Measurements from ENCODE around the gene RDH13. TPM values are rescaled to one million over a fixed set of nuclear protein-coding genes. Genes with fewer than 3 reads are reported as not detected.

RDH13 gene
- polyA plus RNA-seq, 2 of the 4 experiments (the other 2 are of a cell fraction) = 10.6 to 12.8 TPM

- no peak for DNase-seq (ENCODE audit: low read depth in 1 of 2, low spot score in 1 of 2)
- CTCF ChIA-PET = interaction anchor here (1.0 to 10.2 kb wide), 4 partner anchors 9 to 22 kb away, joined by 4 to 110 read pairs (median 6); partner anchors contain the start of gene PPP1R12C
- Histone ChIP-seq H3K9me3 (peaks cover 10% of the 10 kb centered on the region), H3K4me1 (no peaks in the 10 kb centered on the region), H3K27ac (no peak overlapping the region), H3K4me2 (no peak overlapping the region), H3K4me3 (no peak overlapping the region)
- no peak for FAIRE-seq
- peak in 1 of 2 experiments; percentile 21; a peak in 2 of 6 replicates for ATAC-seq
- no peak for TF ChIP-seq EHMT2 (IDR thresholded peaks at IDR 0.05; ENCODE audit: low read depth)
- no peak for TF ChIP-seq NFE2L2 (conservative IDR thresholded peaks at IDR 0.05; ENCODE audit: low read length)
- no peak for TF ChIP-seq FOXS1 (CRISPR knock-in tag; IDR thresholded peaks at IDR 0.05)
- no peak for TF ChIP-seq ELK1 (IDR thresholded peaks at IDR 0.05; ENCODE audit: low read depth, low read length)
- TF ChIP-seq ATOH8 (CRISPR knock-in tag; IDR thresholded peaks at IDR 0.05; ENCODE audit: low read depth) = no peak
- TF ChIP-seq ESRRA (IDR thresholded peaks at IDR 0.05; ENCODE audit: borderline replicate concordance, low read length) = no peak
- no peak for TF ChIP-seq ZSCAN20 (CRISPR knock-in tag; IDR thresholded peaks at IDR 0.05)
- no peak for TF ChIP-seq FOSL2 (IDR thresholded peaks at IDR 0.05)
- no peak for TF ChIP-seq FOSL2 (CRISPR knock-in tag; IDR thresholded peaks at IDR 0.05)
- no peak for TF ChIP-seq SMC3 (IDR thresholded peaks at IDR 0.05)
- TF ChIP-seq ZFP36 (IDR thresholded peaks at IDR 0.05; ENCODE audit: borderline replicate concordance, partially characterized antibody) = no peak
- POLR2A ChIA-PET = interaction anchor here (1.0 kb wide), 1 partner anchor 26 kb away, joined by 3 read pairs; no protein-coding TSS in a partner anchor
- WGBS (ENCODE audit: missing lambda C conversion rate) = 94% methylated on average over 6 of the region's 6 CpGs
These were observed 43.6 kb upstream of the RDH13 start for GRCh38 chr19:55106591-55106990.

- TF ChIP-seq POLR2A (IDR thresholded peaks at IDR 0.05; ENCODE audit: low read length) (no peak), SMC3 (IDR thresholded peaks at IDR 0.05) (no peak), HOXB5 (CRISPR knock-in tag; IDR thresholded peaks at IDR 0.05) (no peak), MAZ (IDR thresholded peaks at IDR 0.05; ENCODE audit: borderline replicate concordance, low read depth, low read length) (no peak), MAFK (IDR thresholded peaks at IDR 0.05; ENCODE audit: partially characterized antibody) (no peak), CHD4 (IDR thresholded peaks at IDR 0.05; ENCODE audit: borderline replicate concordance) (no peak), SREBF2 (IDR thresholded peaks at IDR 0.05) (no peak), MAX (IDR thresholded peaks at IDR 0.05) (no peak), FOSB (CRISPR knock-in tag; IDR thresholded peaks at IDR 0.05) (no peak), RFX5 (IDR thresholded peaks at IDR 0.05) (no peak), REST (IDR thresholded peaks at IDR 0.05) (no peak), EHF (CRISPR knock-in tag; IDR thresholded peaks at IDR 0.05) (no peak), EHMT2 (IDR thresholded peaks at IDR 0.05; ENCODE audit: low read depth) (no peak), ESRRA (IDR thresholded peaks at IDR 0.05; ENCODE audit: borderline replicate concordance, low read length) (no peak), HDAC2 (IDR thresholded peaks at IDR 0.05) (no peak), CEBPB (IDR thresholded peaks at IDR 0.05) (no peak), CBX8 (IDR thresholded peaks at IDR 0.05) (no peak)
- TF ChIP-seq, protein P1, sequence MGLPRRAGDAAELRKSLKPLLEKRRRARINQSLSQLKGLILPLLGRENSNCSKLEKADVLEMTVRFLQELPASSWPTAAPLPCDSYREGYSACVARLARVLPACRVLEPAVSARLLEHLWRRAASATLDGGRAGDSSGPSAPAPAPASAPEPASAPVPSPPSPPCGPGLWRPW (IDR thresholded peaks at IDR 0.05) = no peak
- TF ChIP-seq, protein P2, sequence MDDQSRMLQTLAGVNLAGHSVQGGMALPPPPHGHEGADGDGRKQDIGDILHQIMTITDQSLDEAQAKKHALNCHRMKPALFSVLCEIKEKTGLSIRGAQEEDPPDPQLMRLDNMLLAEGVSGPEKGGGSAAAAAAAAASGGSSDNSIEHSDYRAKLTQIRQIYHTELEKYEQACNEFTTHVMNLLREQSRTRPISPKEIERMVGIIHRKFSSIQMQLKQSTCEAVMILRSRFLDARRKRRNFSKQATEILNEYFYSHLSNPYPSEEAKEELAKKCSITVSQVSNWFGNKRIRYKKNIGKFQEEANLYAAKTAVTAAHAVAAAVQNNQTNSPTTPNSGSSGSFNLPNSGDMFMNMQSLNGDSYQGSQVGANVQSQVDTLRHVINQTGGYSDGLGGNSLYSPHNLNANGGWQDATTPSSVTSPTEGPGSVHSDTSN (IDR thresholded peaks at IDR 0.05) = no peak
- Histone ChIP-seq H3K9me3 (peaks cover 10% of the 10 kb centered on the region), H3K4me1 (no peaks in the 10 kb centered on the region), H3K27ac (no peak overlapping the region), H3K4me3 (no peak overlapping the region), H3K4me2 (no peak overlapping the region)
- ATAC-seq = no peak; a peak in 1 of 6 replicates
- no peak for FAIRE-seq
- no peak for DNase-seq (ENCODE audit: low read depth in 1 of 2, low spot score in 1 of 2)
- CTCF ChIA-PET = interaction anchor here (0.6 to 10.2 kb wide), 5 partner anchors 8 to 1283 kb away, joined by 3 to 110 read pairs (median 5); no protein-coding TSS in a partner anchor
- WGBS (ENCODE audit: missing lambda C conversion rate) = 79% methylated on average over 2 of the region's 2 CpGs
- POLR2A ChIA-PET = no interaction called here
These were observed 42.3 kb upstream of the RDH13 start for GRCh38 chr19:55105237-55105636.
